MM.1S (cell line): ENCODE results near the gene CREB1.
"Not testable (repeated sequence)": the region's sequence is repeated elsewhere in the genome, so short reads cannot be mapped to it uniquely, and the experiment has no call there.

Source experiments
- DNase-seq: peaks from one replicate; pipeline ENCODE4 v3.0.0-alpha.2; 2015
- H2AFZ ChIP-seq: fragments of 300-600 bp; sonication (generic); 2 replicates; pipeline ENCODE4 v1.6.0; 2016; ENCODE audit warnings: antibody characterized with exemption, low read length
- H3F3A ChIP-seq: fragments of 300-600 bp; sonication (generic); 2 replicates; pipeline ENCODE4 v1.6.1; 2016; ENCODE audit warnings: mild to moderate bottlenecking, antibody characterized with exemption, low read length, moderate library complexity, mixed read lengths; ENCODE audit not compliant: insufficient read depth
- H3K27ac ChIP-seq: fragments of 300-600 bp; sonication (generic); 2 replicates; pipeline ENCODE4 v1.5.1; 2016; ENCODE audit warnings: mild to moderate bottlenecking, low read length
- H3K27me3 ChIP-seq: fragments of 300-600 bp; sonication (generic); replicated peaks from 2 replicates; pipeline ENCODE4 v1.6.0; 2016; ENCODE audit warnings: low read length; ENCODE audit not compliant: insufficient read depth
- H3K36me3 ChIP-seq: fragments of 300-600 bp; sonication (generic); replicated peaks from 2 replicates; pipeline ENCODE4 v1.6.1; 2016; ENCODE audit warnings: mild to moderate bottlenecking, low read length, mixed read lengths; ENCODE audit not compliant: insufficient read depth
- H3K4me1 ChIP-seq: fragments of 300-600 bp; sonication (generic); 2 replicates; pipeline ENCODE4 v1.6.1; 2016; ENCODE audit warnings: low read length, mixed read lengths
- H3K4me2 ChIP-seq: fragments of 300-600 bp; sonication (generic); 2 replicates; pipeline ENCODE4 v1.6.0; 2016; ENCODE audit warnings: low read depth, low read length
- H3K4me3 ChIP-seq: fragments of 300-600 bp; sonication (generic); 2 replicates; pipeline ENCODE4 v1.5.1; 2016; ENCODE audit warnings: low read length, mixed read lengths
- H3K79me2 ChIP-seq: fragments of 300-600 bp; sonication (generic); 2 replicates; pipeline ENCODE4 v1.6.1; 2016; ENCODE audit warnings: mixed run types, low read length, mixed read lengths
- H3K9ac ChIP-seq: fragments of 300-600 bp; sonication (generic); 2 replicates; pipeline ENCODE4 v1.6.1; 2016; ENCODE audit warnings: low read length, mixed read lengths
- H3K9me2 ChIP-seq: fragments of 300-600 bp; sonication (generic); replicated peaks from 2 replicates; pipeline ENCODE4 v1.6.1; 2016; ENCODE audit warnings: mild to moderate bottlenecking, low read length, mixed read lengths; ENCODE audit not compliant: insufficient read depth
- H3K9me3 ChIP-seq: fragments of 300-600 bp; sonication (generic); replicated peaks from 2 replicates; pipeline ENCODE4 v1.6.1; 2016; ENCODE audit warnings: mild to moderate bottlenecking, low read length, mixed read lengths; ENCODE audit not compliant: insufficient read depth
- H4K20me1 ChIP-seq: fragments of 300-600 bp; sonication (generic); 2 replicates; pipeline ENCODE4 v1.6.1; 2016; ENCODE audit warnings: mild to moderate bottlenecking, low read length, moderate library complexity, mixed read lengths; ENCODE audit not compliant: insufficient read depth
- EZH2 ChIP-seq: fragments of 300-600 bp; sonication (generic); optimal IDR thresholded peaks from 2 replicates; pipeline ENCODE3; 2017; ENCODE audit warnings: low read depth, mild to moderate bottlenecking, antibody characterized with exemption, low read length, mixed read lengths
- EZH2phosphoT487 ChIP-seq: fragments of 300-600 bp; sonication (generic); IDR thresholded peaks from 2 replicates; pipeline ENCODE4 v1.6.1; 2018; ENCODE audit warnings: antibody characterized with exemption, low read length
- TF ChIP-seq, protein P1 (sequence below): fragments of 300-600 bp; sonication (generic); IDR thresholded peaks from 2 replicates; pipeline ENCODE4 v1.5.1; 2016; ENCODE audit warnings: antibody characterized with exemption, low read length, mixed read lengths

Gene CREB1

DNA sequence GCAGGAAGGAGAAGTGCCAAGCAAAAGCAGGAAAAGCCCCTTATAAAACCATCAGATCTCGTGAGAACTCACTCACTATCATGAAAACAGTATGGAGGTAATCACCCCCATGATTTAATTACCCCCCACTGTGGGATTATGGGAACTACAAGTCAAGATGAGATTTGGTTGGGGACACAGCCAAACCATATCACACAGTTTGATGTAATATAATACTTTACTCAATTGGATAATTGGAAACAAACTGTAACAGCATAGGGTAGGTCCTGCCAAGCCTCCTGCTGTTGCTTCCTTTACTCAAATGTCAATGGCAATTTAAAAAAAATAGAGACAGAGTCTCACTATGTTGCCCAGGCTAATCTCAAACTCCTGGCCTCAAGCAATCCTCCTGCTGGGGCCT, 110.9 kb downstream of the CREB1 start:
- Histone ChIP-seq H3K9me2 (no peaks in the 10 kb centered on the region), H3F3A (no peaks in the 10 kb centered on the region), H3K4me3 (no peak overlapping the region), H3K4me1 (no peaks in the 10 kb centered on the region), H3K9ac (no peak overlapping the region), H3K4me2 (no peak overlapping the region), H3K27me3 (no peaks in the 10 kb centered on the region), H3K36me3 (no peaks in the 10 kb centered on the region), H3K27ac (no peak overlapping the region), H2AFZ (no peak overlapping the region), H3K79me2 (no peaks in the 10 kb centered on the region), H3K9me3 (no peaks in the 10 kb centered on the region), H4K20me1 (no peaks in the 10 kb centered on the region)
- TF ChIP-seq, protein P1, sequence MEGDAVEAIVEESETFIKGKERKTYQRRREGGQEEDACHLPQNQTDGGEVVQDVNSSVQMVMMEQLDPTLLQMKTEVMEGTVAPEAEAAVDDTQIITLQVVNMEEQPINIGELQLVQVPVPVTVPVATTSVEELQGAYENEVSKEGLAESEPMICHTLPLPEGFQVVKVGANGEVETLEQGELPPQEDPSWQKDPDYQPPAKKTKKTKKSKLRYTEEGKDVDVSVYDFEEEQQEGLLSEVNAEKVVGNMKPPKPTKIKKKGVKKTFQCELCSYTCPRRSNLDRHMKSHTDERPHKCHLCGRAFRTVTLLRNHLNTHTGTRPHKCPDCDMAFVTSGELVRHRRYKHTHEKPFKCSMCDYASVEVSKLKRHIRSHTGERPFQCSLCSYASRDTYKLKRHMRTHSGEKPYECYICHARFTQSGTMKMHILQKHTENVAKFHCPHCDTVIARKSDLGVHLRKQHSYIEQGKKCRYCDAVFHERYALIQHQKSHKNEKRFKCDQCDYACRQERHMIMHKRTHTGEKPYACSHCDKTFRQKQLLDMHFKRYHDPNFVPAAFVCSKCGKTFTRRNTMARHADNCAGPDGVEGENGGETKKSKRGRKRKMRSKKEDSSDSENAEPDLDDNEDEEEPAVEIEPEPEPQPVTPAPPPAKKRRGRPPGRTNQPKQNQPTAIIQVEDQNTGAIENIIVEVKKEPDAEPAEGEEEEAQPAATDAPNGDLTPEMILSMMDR, result no peak
- TF ChIP-seq EZH2 (no peak), EZH2phosphoT487 (no peak)
- no peak for DNase-seq

DNA sequence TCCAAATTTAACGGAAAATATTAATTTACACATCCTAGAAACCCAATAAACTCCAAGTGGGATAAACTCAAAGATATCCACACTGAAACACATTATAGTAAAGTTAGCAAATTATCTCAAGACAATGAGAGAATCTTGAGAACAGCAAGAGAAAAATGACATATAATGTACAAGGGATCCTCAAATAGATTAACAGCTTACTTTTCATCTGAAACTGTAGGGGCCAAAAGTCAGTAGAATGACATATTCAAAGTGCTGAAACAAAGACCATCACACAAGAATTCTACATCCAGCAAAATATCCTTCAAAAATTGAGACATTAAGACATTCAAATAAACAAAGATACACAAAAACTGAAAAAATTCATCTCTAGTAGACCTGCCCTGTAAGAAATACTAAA, 114.1 kb downstream of the CREB1 start:
- no peak overlapping the region for H3K4me2 ChIP-seq
- no peaks in the 10 kb centered on the region for H3K27me3 ChIP-seq
- H3K36me3 ChIP-seq, result no peaks in the 10 kb centered on the region
- no peak overlapping the region for H2AFZ ChIP-seq
- no peak overlapping the region for H3K4me3 ChIP-seq
- no peak overlapping the region for H3K27ac ChIP-seq
- no peak for DNase-seq
- H3F3A ChIP-seq, result no peaks in the 10 kb centered on the region
- TF ChIP-seq, protein P1, result no peak
- TF ChIP-seq EZH2 (no peak), EZH2phosphoT487 (no peak)
- no peaks in the 10 kb centered on the region for H3K4me1 ChIP-seq
- H4K20me1 ChIP-seq, result no peaks in the 10 kb centered on the region
- no peak overlapping the region for H3K9ac ChIP-seq
- H3K9me2 ChIP-seq, result no peaks in the 10 kb centered on the region
- no peaks in the 10 kb centered on the region for H3K79me2 ChIP-seq
- H3K9me3 ChIP-seq, result no peaks in the 10 kb centered on the region

DNA sequence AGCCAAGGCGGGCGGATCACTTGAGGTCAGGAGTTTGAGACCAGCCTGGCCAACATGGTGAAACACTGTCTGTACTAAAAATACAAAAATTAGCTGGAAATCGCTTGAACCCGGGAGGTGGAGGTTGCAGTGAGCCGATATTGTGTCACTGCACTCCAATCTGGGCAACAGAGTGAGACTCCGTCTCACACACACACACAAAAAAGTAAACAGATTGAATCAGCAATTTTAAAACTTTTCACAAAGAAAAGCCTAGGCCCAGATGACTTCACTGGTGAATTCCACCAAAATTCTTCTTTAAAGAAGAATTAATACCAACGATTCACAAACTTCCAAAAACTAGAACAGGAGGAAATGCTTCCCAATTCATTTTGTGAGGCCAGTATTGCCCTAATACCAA, 116.8 kb downstream of the CREB1 start:
- not testable (repeated sequence) for H3K9ac ChIP-seq, H3K27me3 ChIP-seq, H4K20me1 ChIP-seq, H3K79me2 ChIP-seq, H3K4me3 ChIP-seq, H3K9me3 ChIP-seq, DNase-seq, H3F3A ChIP-seq, H3K27ac ChIP-seq, H3K9me2 ChIP-seq, H3K36me3 ChIP-seq, H2AFZ ChIP-seq, H3K4me2 ChIP-seq, H3K4me1 ChIP-seq
